Small intestine (tissue), 7 donors: ENCODE data around the gene ENTPD2. TPM values are rescaled to one million over a fixed set of nuclear protein-coding genes. Genes with fewer than 3 reads are reported as not detected.

Source experiments
- DNase-seq, 2 donors: peaks; one replicate each; pipeline versions ENCODE4 v3.0.0 to v3.0.0-alpha.2; 2013
- FAIRE-seq: peaks from 2 replicates; lab custom pipeline; 2012; peaks lifted over from hg19 to GRCh38; lab: Jason Lieb, UNC
- H3K27ac ChIP-seq, 3 donors: one replicate each; pipeline ENCODE4 v1.5.1; 2013; ENCODE audit warnings: low read length in 2 of 3, mild to moderate bottlenecking in 2 of 3, control low read depth in 1 of 3, inconsistent platforms in 1 of 3, low read depth in 1 of 3, moderate library complexity in 1 of 3
- H3K27me3 ChIP-seq, 3 donors: one replicate each; pipeline ENCODE4 v1.6.1; 2013; ENCODE audit warnings: low read length in 3 of 3, inconsistent platforms in 1 of 3; ENCODE audit not compliant: control insufficient read depth in 3 of 3, insufficient read depth in 3 of 3
- H3K36me3 ChIP-seq, 3 donors: one replicate each; pipeline ENCODE4 v1.6.1; 2013; ENCODE audit warnings: low read length in 3 of 3, inconsistent platforms in 1 of 3, low read depth in 1 of 3, mild to moderate bottlenecking in 1 of 3, moderate library complexity in 1 of 3; ENCODE audit not compliant: control insufficient read depth in 3 of 3, insufficient read depth in 2 of 3
- H3K4me1 ChIP-seq, 3 donors: one replicate each; pipeline ENCODE4 v1.6.1; 2013; ENCODE audit warnings: low read length in 2 of 3, inconsistent platforms in 1 of 3, low read depth in 1 of 3, mild to moderate bottlenecking in 1 of 3, moderate library complexity in 1 of 3; ENCODE audit not compliant: control insufficient read depth in 3 of 3, insufficient read depth in 2 of 3
- H3K4me3 ChIP-seq, 3 donors: one replicate each; pipeline ENCODE4 v1.5.1; 2013; ENCODE audit warnings: low read length in 3 of 3, control low read depth in 1 of 3, inconsistent platforms in 1 of 3, low read depth in 1 of 3, mild to moderate bottlenecking in 1 of 3, moderate library complexity in 1 of 3
- H3K9me3 ChIP-seq, 2 donors: one replicate each; pipeline ENCODE4 v1.6.1; 2013; ENCODE audit warnings: low read depth in 1 of 2, low read length in 1 of 2; ENCODE audit not compliant: control insufficient read depth in 2 of 2, insufficient read depth in 1 of 2
- WGBS, 3 donors: extraction: QIAGEN DNeasy Blood & Tissue Kit; methylation state at CpG; one replicate each; pipeline ENCODE4 v1.1.7; 2013; 5-methylcytosine and 5-hydroxymethylcytosine counted together
- polyA plus RNA-seq, 4 donors: library from polyadenylated mRNA; stranded (reverse) in 3 of 4; unstranded in 1 of 4; fragments of 200-250 nt in 3 of 4; fragments of 120-200 nt in 1 of 4; gene quantifications; one replicate each; pipeline versions ENCODE4 v1.2.1 to v1.2.3, GENCODE V29; 2013
- donor health status: healthy with polysubstance abuse.
- donor health status: control.
- donor health status: control.
- donor health status: Bipolar disorder and iron deficiency.
- donor health status: healthy.

Gene ENTPD2
- polyA plus RNA-seq, 4 donors = 5.5 to 16.5 (median 8.3) TPM

- Histone ChIP-seq H3K4me1 (peaks cover 0 to 6% (median 0%) of the 10 kb centered on the region in 3 donors), H3K27me3 (peaks cover 0 to 5% (median 0%) of the 10 kb centered on the region in 3 donors), H3K4me3 (no peak overlapping the region), H3K27ac (no peak overlapping the region), H3K9me3 (peaks cover 0 to 22% of the 10 kb centered on the region in 2 donors), H3K36me3 (peaks cover 0 to 4% (median 0%) of the 10 kb centered on the region in 3 donors)
- FAIRE-seq = no peak
- no peak for DNase-seq
- 86 to 89% (median 89%) methylated on average over 10 of the region's 10 CpGs for WGBS, 3 donors
Measured at GRCh38 chr9:137002646-137003041, 51.2 kb downstream of the ENTPD2 start.

DNA sequence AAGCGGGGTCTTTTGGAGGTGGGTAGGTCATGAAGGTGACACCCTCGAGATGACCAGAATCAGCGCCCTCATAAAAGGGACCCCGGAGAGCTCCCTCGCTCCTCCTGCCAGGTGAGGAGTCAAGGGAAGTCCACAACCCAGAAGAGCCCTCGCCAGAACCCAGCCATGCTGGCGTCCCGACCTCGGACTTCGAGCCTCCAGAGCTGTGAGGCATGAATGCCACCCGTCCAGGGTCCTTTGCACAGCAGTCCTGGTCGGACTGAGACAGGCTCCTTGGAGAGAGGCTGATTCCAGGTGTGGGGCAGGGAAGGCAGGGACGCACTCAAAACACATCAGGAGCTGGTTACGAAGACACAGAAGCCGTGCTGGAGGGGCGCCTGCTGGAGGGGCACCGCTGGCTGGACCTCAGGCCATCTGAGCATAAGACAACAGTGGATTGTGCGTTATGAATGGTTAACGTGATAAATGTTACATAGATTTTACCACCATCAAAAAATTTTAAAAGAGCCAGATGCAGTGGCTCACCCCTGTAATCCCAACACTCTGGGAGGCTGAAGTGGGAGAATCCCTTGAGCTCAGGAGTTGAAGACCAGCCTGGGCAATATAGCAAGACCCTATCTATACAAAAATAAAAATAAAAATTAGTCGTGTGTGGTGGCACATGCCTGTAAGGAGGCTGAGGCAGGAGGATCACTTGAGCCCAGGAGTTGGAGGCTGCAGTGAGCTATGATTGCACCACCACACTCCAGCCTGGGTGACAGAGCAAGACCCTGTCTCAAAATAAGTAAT lies 51.8 kb downstream of the ENTPD2 start:
- no peak overlapping the region for H3K4me3 ChIP-seq
- no peak overlapping the region for H3K27ac ChIP-seq
- DNase-seq = no peak
- FAIRE-seq = no peak
- H3K9me3 ChIP-seq = peaks cover 0 to 22% of the 10 kb centered on the region in 2 donors
- 69 to 88% (median 71%) methylated on average over 20 of the region's 20 CpGs for WGBS, 3 donors
- H3K27me3 ChIP-seq = peaks cover 0 to 11% (median 0%) of the 10 kb centered on the region in 3 donors
- H3K4me1 ChIP-seq = peaks cover 0 to 6% (median 4%) of the 10 kb centered on the region in 3 donors
- peaks cover 0 to 2% (median 0%) of the 10 kb centered on the region in 3 donors for H3K36me3 ChIP-seq

GRCh38 chr9:137000177-137000930 lies 53.5 kb downstream of the ENTPD2 start:
- Histone ChIP-seq H3K4me1 (peaks cover 0 to 21% (median 8%) of the 10 kb centered on the region in 3 donors), H3K27me3 (peaks cover 0 to 27% (median 0%) of the 10 kb centered on the region in 3 donors), H3K36me3 (no peaks in the 10 kb centered on the region), H3K9me3 (peaks cover 0 to 8% of the 10 kb centered on the region in 2 donors), H3K4me3 (no peak overlapping the region), H3K27ac (peak overlapping the region in 2 of 3 donors; percentile 41 to 87)
- FAIRE-seq (no peak), DNase-seq (peak in 1 of 2 donors; percentile 36)
- 47 to 64% (median 52%) methylated on average over 10 of the region's 10 CpGs for WGBS, 3 donors

Other genes starting within 250 kb of the ENTPD2 start
- 100 to 1,000 TPM in 1 of 4 donors, 10 to 100 TPM in 3; 75.5 to 114 (median 82.3) TPM for gene RABL6, start 246.1 kb downstream of the ENTPD2 start, polyA plus RNA-seq
- 10 to 100 TPM in 1 of 4 donors, 1 to 10 TPM in 3; 1.1 to 11.6 (median 2.6) TPM for gene AJM1, start 211.6 kb downstream of the ENTPD2 start, polyA plus RNA-seq
- gene PHPT1, start 204.7 kb downstream of the ENTPD2 start, polyA plus RNA-seq = 100 to 1,000 TPM; 111 to 337 (median 169) TPM
- gene MAMDC4, start 201.7 kb downstream of the ENTPD2 start, polyA plus RNA-seq = 1,000 to 10,000 TPM in 1 of 4 donors, 1 to 10 TPM in 3; 4.6 to 1,156 (median 8.9) TPM
- 1,000 to 10,000 TPM in 2 of 4 donors, 100 to 1,000 TPM in 2; 556 to 1,582 (median 1,008) TPM for gene EDF1, start 187.8 kb downstream of the ENTPD2 start, polyA plus RNA-seq
- gene TRAF2, start 167.5 kb downstream of the ENTPD2 start, polyA plus RNA-seq = 10 to 100 TPM; 11.2 to 20.9 (median 13.8) TPM
- gene FBXW5, start 109.3 kb downstream of the ENTPD2 start, polyA plus RNA-seq = 100 to 1,000 TPM in 3 of 4 donors, 10 to 100 TPM in 1; 96.1 to 262 (median 181) TPM
- gene C8G, start 108.8 kb downstream of the ENTPD2 start, polyA plus RNA-seq = 100 to 1,000 TPM in 1 of 4 donors, 10 to 100 TPM in 3; 13.6 to 106 (median 61.3) TPM
- gene LCN12, start 101.8 kb downstream of the ENTPD2 start, polyA plus RNA-seq = 10 to 100 TPM in 1 of 4 donors, 1 to 10 TPM in 2, not detected in 1; 2.2 to 88.7 (median 3.4) TPM
- gene PTGDS, start 76.6 kb downstream of the ENTPD2 start, polyA plus RNA-seq = 10 to 100 TPM in 2 of 4 donors, 1 to 10 TPM in 1, under 1 TPM in 1; 0.86 to 38.0 (median 19.4) TPM
- gene LCNL1, start 71.1 kb downstream of the ENTPD2 start, polyA plus RNA-seq = under 1 TPM in 2 of 4 donors, not detected in 2; 0.07 to 0.16 TPM
- gene PAXX, start 61.6 kb downstream of the ENTPD2 start, polyA plus RNA-seq = 10 to 100 TPM; 33.7 to 85.9 (median 75.5) TPM
- gene CLIC3, start 57.5 kb downstream of the ENTPD2 start, polyA plus RNA-seq = 1 to 10 TPM in 2 of 4 donors, under 1 TPM in 1, not detected in 1; 0.81 to 6.2 (median 1.4) TPM
- gene ABCA2, start 25.8 kb downstream of the ENTPD2 start, polyA plus RNA-seq = 10 to 100 TPM in 2 of 4 donors, 1 to 10 TPM in 2; 3.4 to 29.0 (median 8.8) TPM
- gene FUT7, start 22.0 kb downstream of the ENTPD2 start, polyA plus RNA-seq = under 1 TPM in 2 of 4 donors, not detected in 2; 0.09 to 0.90 TPM
- gene NPDC1, start 7.9 kb downstream of the ENTPD2 start, polyA plus RNA-seq = 10 to 100 TPM; 18.3 to 84.6 (median 33.7) TPM
- 10 to 100 TPM in 2 of 4 donors, 1 to 10 TPM in 1, under 1 TPM in 1; 0.81 to 22.2 (median 7.0) TPM for gene SAPCD2, start 16.5 kb upstream of the ENTPD2 start, polyA plus RNA-seq
- gene UAP1L1, start 23.5 kb upstream of the ENTPD2 start, polyA plus RNA-seq = 10 to 100 TPM in 1 of 4 donors, 1 to 10 TPM in 2, under 1 TPM in 1; 0.89 to 25.8 (median 5.3) TPM
- 10 to 100 TPM; 40.3 to 69.4 (median 42.5) TPM for gene MAN1B1, start 32.9 kb upstream of the ENTPD2 start, polyA plus RNA-seq
- 100 to 1,000 TPM in 3 of 4 donors, 10 to 100 TPM in 1; 66.2 to 179 (median 121) TPM for gene DPP7, start 60.7 kb upstream of the ENTPD2 start, polyA plus RNA-seq
- gene GRIN1, start 85.1 kb upstream of the ENTPD2 start, polyA plus RNA-seq = under 1 TPM in 2 of 4 donors, not detected in 2; 0.79 to 0.92 TPM
- 10 to 100 TPM in 1 of 4 donors, 1 to 10 TPM in 2, under 1 TPM in 1; 0.67 to 13.0 (median 1.4) TPM for gene LRRC26, start 116.0 kb upstream of the ENTPD2 start, polyA plus RNA-seq
- gene TMEM210, start 118.0 kb upstream of the ENTPD2 start, polyA plus RNA-seq = not detected
- 10 to 100 TPM; 20.0 to 44.2 (median 37.0) TPM for gene ANAPC2, start 134.5 kb upstream of the ENTPD2 start, polyA plus RNA-seq
- gene SSNA1, start 134.6 kb upstream of the ENTPD2 start, polyA plus RNA-seq = 100 to 1,000 TPM in 2 of 4 donors, 10 to 100 TPM in 2; 68.9 to 146 (median 103) TPM
- 10 to 100 TPM; 34.1 to 98.4 (median 65.9) TPM for gene TPRN, start 146.7 kb upstream of the ENTPD2 start, polyA plus RNA-seq
- 10 to 100 TPM; 33.0 to 38.2 (median 35.0) TPM for gene TMEM203, start 151.6 kb upstream of the ENTPD2 start, polyA plus RNA-seq
- gene NDOR1, start 151.6 kb upstream of the ENTPD2 start, polyA plus RNA-seq = 10 to 100 TPM in 2 of 4 donors, 1 to 10 TPM in 2; 9.2 to 15.3 (median 12.1) TPM
- 10 to 100 TPM in 1 of 4 donors, 1 to 10 TPM in 3; 2.7 to 10.8 (median 8.3) TPM for gene RNF208, start 168.2 kb upstream of the ENTPD2 start, polyA plus RNA-seq
- 10 to 100 TPM in 1 of 4 donors, 1 to 10 TPM in 1, under 1 TPM in 2; 0.57 to 70.0 (median 1.5) TPM for gene CYSRT1, start 171.1 kb upstream of the ENTPD2 start, polyA plus RNA-seq
- gene RNF224, start 173.4 kb upstream of the ENTPD2 start, polyA plus RNA-seq = 10 to 100 TPM in 1 of 4 donors, under 1 TPM in 1, not detected in 2; 0.03 to 83.7 TPM
- gene SLC34A3, start 176.8 kb upstream of the ENTPD2 start, polyA plus RNA-seq = 10 to 100 TPM in 1 of 4 donors, under 1 TPM in 3; 0.21 to 30.3 (median 0.85) TPM
- gene TUBB4B, start 187.2 kb upstream of the ENTPD2 start, polyA plus RNA-seq = 100 to 1,000 TPM; 365 to 445 (median 372) TPM
- 1 to 10 TPM in 1 of 4 donors, not detected in 3; 3.9 TPM for gene STPG3, start 197.2 kb upstream of the ENTPD2 start, polyA plus RNA-seq
- gene NELFB, start 201.3 kb upstream of the ENTPD2 start, polyA plus RNA-seq = 10 to 100 TPM; 34.7 to 62.5 (median 40.1) TPM
- gene TOR4A, start 223.7 kb upstream of the ENTPD2 start, polyA plus RNA-seq = 10 to 100 TPM in 2 of 4 donors, 1 to 10 TPM in 2; 3.4 to 21.5 (median 15.4) TPM
- gene NRARP, start 248.2 kb upstream of the ENTPD2 start, polyA plus RNA-seq = 10 to 100 TPM in 2 of 4 donors, 1 to 10 TPM in 2; 3.2 to 39.9 (median 8.9) TPM